GM19395 (cell line): ENCODE data around the gene ICAM3.

ENCODE experiments used
- ATAC-seq: cut with Tn5 transposase; IDR thresholded peaks from one replicate; pipeline ENCODE4 v1.9.1; 2021; ENCODE audit warnings: mild to moderate bottlenecking, moderate library complexity; ENCODE audit not compliant: unreplicated experiment

The ICAM3 gene

DNA sequence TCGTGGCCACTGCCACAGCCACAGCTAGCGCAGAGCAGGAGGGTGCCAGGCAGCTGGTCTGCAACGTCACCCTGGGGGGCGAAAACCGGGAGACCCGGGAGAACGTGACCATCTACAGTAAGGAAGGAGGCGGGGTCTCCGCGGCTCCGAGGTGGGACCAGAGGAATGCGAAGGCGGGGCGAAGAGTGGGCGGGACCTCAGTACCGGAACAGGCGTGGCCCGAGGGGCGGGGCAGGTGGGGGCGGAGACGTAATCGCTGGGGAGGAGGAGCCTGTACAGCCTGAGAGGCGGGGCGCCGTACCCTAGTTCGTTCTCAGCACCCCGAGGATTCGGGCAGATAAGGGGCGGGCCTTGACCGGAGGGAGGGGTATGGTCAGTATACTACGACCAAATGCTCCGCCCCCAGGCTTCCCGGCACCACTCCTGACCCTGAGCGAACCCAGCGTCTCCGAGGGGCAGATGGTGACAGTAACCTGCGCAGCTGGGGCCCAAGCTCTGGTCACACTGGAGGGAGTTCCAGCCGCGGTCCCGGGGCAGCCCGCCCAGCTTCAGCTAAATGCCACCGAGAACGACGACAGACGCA, 47.1 kb downstream of the ICAM3 start:
- peak; percentile 51 for ATAC-seq

DNA sequence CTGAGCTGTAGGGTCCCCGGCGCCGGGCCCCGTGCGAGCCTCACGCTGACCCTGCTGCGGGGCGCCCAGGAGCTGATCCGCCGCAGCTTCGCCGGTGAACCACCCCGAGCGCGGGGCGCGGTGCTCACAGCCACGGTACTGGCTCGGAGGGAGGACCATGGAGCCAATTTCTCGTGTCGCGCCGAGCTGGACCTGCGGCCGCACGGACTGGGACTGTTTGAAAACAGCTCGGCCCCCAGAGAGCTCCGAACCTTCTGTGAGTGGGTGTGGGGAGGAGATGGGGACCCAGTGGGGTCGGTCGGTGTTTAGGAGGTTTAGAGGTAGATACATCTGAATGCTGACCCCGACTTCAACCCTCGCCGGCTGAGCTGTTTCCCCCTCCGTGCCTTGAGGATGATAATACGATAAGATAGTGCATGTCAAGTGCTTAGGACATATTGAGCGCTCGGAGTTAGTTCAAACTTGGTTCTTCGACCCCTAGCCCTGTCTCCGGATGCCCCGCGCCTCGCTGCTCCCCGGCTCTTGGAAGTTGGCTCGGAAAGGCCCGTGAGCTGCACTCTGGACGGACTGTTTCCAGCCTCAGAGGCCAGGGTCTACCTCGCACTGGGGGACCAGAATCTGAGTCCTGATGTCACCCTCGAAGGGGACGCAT, 47.7 kb downstream of the ICAM3 start:
- ATAC-seq = no peak

DNA sequence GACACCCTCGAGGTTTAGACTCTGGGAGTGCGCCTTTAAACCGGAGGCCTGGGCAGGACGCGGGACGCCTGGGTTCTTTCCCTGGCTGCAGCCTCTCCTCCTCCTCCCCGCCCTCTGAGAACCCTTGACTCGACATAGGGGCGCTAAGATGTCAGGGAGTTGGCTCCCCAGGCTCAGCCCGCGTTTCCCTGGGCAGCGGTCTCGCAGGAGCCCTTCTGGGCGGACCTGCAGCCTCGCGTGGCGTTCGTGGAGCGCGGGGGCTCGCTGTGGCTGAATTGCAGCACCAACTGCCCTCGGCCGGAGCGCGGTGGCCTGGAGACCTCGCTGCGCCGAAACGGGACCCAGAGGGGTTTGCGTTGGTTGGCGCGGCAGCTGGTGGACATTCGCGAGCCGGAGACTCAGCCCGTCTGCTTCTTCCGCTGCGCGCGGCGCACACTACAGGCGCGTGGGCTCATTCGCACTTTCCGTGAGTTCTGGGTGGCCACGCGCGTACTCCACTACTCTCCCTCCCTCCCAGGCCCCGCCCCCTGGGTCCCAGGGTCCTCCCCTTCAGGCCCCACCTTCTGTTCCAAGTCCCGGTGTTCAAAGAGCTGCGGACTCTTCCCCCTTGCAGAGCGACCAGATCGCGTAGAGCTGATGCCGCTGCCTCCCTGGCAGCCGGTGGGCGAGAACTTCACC, 48.4 kb downstream of the ICAM3 start:
- no peak for ATAC-seq

DNA sequence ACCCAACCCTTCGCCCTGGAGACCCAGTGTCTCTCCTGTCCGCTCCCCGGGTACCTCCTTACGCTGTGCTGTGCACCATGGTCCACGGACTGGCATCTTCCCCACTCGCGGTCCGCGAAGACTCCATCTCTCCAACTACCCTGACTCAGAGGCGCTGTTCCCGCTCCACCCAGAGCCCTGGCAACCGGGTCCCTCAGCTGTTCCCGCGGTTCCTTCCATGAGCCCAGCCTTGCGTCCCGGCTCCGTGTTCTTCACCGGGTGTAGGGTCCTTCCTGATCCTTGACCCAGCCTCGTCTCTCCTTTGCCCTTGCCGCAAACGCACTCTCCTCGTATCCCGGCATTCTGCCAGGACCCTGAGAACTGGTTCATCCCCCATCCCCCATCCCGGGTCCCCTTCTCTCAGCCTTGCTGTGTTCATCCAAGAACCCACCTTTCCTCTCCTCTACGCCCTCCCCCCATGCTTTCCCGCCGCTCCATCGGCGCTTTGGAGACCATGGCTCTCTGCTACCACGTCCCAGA, 49.0 kb downstream of the ICAM3 start:
- ATAC-seq = no peak

DNA sequence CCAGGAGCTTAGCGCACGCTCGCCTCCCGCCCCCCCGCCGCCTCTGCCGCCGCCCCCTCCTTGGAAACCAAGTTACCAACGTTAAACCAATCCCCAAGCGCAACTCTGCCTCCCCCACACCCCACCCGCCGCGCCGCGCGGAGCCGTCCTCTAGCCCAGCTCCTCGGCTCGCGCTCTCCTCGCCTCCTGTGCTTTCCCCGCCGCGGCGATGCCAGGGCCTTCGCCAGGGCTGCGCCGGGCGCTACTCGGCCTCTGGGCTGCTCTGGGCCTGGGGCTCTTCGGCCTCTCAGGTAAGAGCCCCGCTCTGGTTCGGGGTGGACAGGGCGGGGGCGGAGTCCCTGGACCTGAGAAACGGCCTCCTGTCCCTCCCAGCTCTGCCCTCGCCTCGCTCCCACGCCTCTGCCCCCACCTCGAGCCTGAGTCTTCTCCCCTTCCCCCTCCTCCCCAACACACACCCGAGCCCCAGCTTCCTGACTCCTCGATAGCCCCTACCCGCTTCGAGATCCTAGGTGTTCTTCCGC, 49.5 kb downstream of the ICAM3 start, which contains the start of gene ICAM5:
ICAM5 (plus strand) TSS at position 117 of the 521 bp plus-strand sequence; CDS start at position 209, 92 bp downstream.
- ATAC-seq = no peak

DNA sequence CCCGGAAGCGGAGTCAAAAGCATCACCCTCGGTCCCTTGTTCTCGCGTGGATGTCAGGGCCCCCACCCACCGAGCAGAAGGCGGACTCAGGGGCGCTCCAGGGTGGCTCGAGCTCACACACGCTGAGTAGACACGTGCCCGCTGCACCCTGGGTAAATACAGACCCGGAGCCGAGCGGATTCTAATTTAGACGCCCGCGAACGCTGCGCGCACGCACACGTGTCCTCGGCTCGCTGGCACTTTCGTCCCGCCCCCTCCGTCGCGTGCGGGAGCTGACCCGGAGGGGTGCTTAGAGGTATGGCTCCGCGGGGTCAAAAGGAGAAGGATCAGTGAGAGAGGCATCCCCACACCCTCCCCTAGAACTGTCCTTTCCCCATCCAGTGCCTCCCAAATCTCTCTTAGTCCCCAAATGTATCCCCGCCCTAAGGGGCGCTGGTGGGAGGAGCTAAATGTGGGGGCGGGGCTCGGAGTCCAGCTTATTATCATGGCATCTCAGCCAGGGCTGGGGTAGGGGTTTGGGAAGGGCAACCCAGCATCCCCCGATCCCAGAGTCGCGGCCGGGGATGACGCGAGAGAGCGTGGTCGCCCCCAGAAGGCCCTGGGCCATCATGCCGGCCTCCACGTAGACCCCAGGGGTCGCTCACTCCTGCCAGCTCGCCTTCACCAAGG, 50.1 kb downstream of the ICAM3 start:
- ATAC-seq = no peak

DNA sequence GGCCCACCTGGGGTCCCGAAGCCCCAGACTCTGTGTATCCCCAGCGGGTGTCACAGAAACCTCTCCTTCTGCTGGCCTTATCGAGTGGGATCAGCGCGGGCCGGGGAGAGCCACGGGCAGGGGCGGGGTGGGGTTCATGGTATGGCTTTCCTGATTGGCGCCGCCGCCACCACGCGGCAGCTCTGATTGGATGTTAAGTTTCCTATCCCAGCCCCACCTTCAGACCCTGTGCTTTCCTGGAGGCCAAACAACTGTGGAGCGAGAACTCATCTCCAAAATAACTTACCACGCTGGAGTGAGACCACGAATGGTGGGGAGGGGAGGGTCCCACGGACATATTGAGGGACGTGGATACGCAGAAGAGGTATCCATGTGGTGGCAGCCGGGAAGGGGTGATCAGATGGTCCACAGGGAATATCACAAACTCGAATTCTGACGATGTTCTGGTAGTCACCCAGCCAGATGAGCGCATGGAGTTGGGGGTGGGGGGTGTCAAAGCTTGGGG, 50.7 kb downstream of the ICAM3 start:
- no peak for ATAC-seq

DNA sequence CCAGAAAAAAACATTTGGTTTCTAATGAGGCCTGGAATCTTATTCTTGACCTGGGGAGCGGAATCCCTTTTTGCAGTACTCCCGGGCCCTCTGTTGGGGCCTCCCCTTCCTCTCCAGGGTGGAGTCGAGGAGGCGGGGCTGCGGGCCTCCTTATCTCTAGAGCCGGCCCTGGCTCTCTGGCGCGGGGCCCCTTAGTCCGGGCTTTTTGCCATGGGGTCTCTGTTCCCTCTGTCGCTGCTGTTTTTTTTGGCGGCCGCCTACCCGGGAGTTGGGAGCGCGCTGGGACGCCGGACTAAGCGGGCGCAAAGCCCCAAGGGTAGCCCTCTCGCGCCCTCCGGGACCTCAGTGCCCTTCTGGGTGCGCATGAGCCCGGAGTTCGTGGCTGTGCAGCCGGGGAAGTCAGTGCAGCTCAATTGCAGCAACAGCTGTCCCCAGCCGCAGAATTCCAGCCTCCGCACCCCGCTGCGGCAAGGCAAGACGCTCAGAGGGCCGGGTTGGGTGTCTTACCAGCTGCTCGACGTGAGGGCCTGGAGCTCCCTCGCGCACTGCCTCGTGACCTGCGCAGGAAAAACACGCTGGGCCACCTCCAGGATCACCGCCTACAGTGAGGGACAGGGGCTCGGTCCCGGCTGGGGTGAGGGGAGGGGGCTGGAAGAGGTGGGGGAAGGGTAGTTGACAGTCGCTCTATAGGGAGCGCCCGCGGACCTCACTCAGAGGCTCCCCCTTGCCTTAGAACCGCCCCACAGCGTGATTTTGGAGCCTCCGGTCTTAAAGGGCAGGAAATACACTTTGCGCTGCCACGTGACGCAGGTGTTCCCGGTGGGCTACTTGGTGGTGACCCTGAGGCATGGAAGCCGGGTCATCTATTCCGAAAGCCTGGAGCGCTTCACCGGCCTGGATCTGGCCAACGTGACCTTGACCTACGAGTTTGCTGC, 52.4 kb downstream of the ICAM3 start, which contains the start of gene ICAM4:
ICAM4 (plus strand) TSS at position 153 of the 935 bp plus-strand sequence; CDS start at position 211, 58 bp downstream.
- ATAC-seq = no peak

DNA sequence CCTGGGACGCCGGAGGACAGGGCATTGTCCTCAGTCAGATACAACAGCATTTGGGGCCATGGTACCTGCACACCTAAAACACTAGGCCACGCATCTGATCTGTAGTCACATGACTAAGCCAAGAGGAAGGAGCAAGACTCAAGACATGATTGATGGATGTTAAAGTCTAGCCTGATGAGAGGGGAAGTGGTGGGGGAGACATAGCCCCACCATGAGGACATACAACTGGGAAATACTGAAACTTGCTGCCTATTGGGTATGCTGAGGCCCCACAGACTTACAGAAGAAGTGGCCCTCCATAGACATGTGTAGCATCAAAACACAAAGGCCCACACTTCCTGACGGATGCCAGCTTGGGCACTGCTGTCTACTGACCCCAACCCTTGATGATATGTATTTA, 54.0 kb downstream of the ICAM3 start:
- ATAC-seq = no peak

DNA sequence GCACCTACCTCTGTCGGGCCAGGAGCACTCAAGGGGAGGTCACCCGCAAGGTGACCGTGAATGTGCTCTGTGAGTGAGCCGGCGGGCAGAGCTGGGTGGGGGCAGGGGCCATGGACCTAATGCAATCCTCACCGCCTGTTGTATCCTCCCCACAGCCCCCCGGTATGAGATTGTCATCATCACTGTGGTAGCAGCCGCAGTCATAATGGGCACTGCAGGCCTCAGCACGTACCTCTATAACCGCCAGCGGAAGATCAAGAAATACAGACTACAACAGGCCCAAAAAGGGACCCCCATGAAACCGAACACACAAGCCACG, 54.5 kb downstream of the ICAM3 start:
- ATAC-seq = no peak

DNA sequence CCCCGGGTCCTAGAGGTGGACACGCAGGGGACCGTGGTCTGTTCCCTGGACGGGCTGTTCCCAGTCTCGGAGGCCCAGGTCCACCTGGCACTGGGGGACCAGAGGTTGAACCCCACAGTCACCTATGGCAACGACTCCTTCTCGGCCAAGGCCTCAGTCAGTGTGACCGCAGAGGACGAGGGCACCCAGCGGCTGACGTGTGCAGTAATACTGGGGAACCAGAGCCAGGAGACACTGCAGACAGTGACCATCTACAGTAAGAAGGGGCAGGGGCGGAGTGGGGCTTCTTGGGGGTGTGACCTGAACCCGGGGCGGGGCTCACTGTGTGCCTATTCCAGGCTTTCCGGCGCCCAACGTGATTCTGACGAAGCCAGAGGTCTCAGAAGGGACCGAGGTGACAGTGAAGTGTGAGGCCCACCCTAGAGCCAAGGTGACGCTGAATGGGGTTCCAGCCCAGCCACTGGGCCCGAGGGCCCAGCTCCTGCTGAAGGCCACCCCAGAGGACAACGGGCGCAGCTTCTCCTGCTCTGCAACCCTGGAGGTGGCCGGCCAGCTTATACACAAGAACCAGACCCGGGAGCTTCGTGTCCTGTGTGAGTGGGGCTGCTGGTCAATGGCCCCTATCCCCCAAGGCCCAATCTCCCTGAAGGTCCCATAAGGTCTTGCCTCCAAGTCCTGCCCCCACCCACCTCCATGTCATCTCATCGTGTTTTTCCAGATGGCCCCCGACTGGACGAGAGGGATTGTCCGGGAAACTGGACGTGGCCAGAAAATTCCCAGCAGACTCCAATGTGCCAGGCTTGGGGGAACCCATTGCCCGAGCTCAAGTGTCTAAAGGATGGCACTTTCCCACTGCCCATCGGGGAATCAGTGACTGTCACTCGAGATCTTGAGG, 55.1 kb downstream of the ICAM3 start:
- no peak for ATAC-seq
